Measurements from ENCODE around the gene LSM4.
A peak's percentile ranks its signal among the peaks of the same experiment; 100 is the strongest.

Gene LSM4

GRCh38 chr19:18320865-18321733 is 1.8 kb downstream of the LSM4 start:
- no peak for TF ChIP-seq CTCF (IDR thresholded peaks at IDR 0.05; ENCODE audit: insufficient read depth, low read depth, low read length, missing control alignments)
- H3K4me3 ChIP-seq (ENCODE audit: low read length): peak overlapping the region; percentile 78
- DNase-seq (ENCODE audit: low read depth): no peak

DNA sequence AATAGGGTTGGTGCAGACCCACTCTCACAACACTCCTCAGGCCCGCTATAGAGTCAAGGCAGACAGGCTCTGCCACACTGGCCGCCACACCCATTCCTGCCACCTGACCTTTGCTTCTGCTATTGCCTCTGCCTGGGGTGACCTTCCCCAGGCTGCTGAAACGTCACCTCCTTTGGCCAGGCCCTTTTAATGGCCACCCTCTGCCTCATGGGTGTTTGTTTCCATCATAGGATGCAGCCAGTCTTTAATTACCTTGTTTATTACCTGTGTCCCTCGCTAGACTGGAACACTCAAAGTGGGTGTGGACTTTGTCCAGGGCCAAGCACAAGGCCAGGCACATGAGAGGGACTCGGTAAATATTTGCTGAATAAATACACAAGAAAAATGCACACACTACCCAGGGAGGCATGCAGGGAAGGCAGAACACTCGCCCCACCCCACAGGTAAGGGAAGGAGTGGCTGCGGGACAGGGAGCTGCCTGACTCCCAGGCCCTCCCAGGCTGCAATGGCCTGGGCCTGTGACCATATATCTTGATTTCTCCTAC is 3.2 kb downstream of the LSM4 start:
- no peak for TF ChIP-seq CTCF (IDR thresholded peaks at IDR 0.05; ENCODE audit: insufficient read depth, low read depth, low read length, missing control alignments)
- H3K4me3 ChIP-seq (ENCODE audit: low read length): no peak overlapping the region
- no peak for DNase-seq (ENCODE audit: low read depth)

DNA sequence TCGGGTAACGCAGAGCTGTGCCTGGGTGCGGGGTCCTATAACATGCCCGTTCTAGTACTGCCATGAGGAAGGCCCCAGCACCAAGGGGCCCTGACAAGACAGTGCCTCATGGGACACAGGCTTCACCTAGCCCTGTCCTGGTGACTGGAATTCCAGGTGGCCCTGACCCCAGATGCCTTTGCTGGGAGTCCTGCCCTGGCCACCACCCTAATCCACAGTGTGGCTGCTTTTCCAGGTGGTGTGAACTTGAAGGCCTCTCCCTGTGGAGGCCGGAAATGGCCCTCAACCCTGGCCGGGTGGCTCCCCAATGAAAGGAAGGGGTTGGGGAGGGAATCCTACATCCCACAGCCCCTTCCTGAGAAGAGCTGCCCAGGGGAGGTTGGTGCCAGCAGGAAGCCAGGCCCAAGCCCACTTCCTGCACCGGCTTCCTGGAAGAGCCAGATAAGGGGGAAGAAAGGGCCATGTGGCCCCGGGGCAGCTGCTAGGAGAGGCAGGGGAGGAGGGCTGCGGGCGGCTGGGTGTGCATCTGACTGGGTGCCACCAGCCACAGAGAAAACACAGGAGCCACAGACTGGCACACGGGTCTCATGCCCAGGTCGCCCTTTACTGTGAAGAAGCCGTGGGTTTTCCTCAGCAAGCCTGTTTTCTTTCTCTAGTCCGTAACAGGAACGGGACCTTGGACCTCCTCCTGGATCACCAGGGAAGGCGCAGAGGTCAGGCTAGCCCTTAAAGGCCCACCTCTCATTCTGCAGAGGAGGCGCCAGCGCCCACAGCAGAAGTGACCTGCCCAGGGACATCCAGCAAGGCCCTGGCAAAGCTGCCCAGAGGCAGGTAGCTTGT is 4.7 kb downstream of the LSM4 start:
- no peak overlapping the region for H3K4me3 ChIP-seq (ENCODE audit: low read length)
- DNase-seq (ENCODE audit: low read depth): no peak
- TF ChIP-seq CTCF (IDR thresholded peaks at IDR 0.05; ENCODE audit: insufficient read depth, low read depth, low read length, missing control alignments): no peak

- H3K4me3 ChIP-seq (ENCODE audit: low read length): no peak overlapping the region
- no peak for TF ChIP-seq CTCF (IDR thresholded peaks at IDR 0.05; ENCODE audit: insufficient read depth, low read depth, low read length, missing control alignments)
- no peak for DNase-seq (ENCODE audit: low read depth)
Observed at GRCh38 chr19:18313398-18313797, 9.5 kb downstream of the LSM4 start.

DNA sequence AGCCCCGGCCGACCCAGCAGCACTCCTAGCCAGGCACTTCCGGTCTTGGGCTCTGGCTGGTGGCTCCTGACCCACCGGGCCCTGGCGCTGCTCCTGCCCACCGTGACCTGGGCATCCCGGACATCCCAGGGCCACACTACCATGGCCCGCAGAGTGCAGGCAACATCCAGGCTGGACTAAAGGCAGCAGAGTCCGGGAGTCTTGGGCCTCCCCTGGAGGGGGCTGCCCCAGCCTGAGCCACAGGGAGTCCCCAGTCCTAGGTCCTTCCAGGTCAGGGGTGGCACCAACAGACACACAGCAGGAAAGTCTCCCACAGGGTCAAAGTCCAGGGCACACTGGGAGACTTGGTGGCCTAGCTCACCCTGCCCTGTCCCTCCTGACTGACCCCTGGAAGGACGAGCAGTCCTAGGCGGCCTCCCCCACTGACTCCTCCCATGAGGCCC is 10.8 kb downstream of the LSM4 start:
- TF ChIP-seq CTCF (IDR thresholded peaks at IDR 0.05; ENCODE audit: insufficient read depth, low read depth, low read length, missing control alignments): no peak
- no peak for DNase-seq (ENCODE audit: low read depth)
- no peak overlapping the region for H3K4me3 ChIP-seq (ENCODE audit: low read length)

GRCh38 chr19:18311502-18312091 is 11.3 kb downstream of the LSM4 start:
- H3K4me3 ChIP-seq (ENCODE audit: low read length): no peak overlapping the region
- TF ChIP-seq CTCF (IDR thresholded peaks at IDR 0.05; ENCODE audit: insufficient read depth, low read depth, low read length, missing control alignments): no peak
- no peak for DNase-seq (ENCODE audit: low read depth)

Data from epithelial cell of esophagus (primary cell).